C4-2B (cell line): ENCODE measurements around the gene RNF224.

Source experiments
- CTCF ChIP-seq: fragments of 450-650 bp; conservative IDR thresholded peaks from 2 replicates; pipeline ENCODE4 v1.5.1; 2017; ENCODE audit warnings: mild to moderate bottlenecking
- ZFX ChIP-seq: fragments of 450-650 bp; IDR thresholded peaks from 2 replicates; pipeline ENCODE4 v1.6.1; 2017

GRCh38 chr9:137269231-137269772 is 42.0 kb downstream of the RNF224 start:
- TF ChIP-seq CTCF (no peak), ZFX (no peak)
